ENCODE results near the gene MAPT.
"Not testable (repeated sequence)": the region's sequence is repeated elsewhere in the genome, so short reads cannot be mapped to it uniquely, and the experiment has no call there.

MAPT gene

DNA sequence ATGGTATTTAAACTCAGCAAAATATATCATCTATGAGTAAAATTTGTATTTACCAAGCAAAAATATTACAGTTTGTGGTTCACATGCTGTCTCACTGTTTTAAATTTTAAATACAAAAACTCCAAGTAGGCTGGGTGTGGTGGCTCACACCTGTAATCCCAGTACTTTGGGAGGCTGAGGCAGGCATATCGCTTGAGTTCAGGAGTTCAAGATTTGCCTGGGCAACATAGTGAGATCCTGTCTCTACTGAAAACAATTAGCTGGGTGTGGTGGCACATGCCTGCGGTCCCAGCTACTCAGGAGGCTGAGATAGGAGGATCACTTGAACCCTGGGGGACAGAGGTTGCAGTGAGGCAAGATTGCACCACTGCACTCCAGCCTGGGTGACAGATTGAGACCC lies 37.3 kb downstream of the MAPT start:
- DNase-seq: no peak

- no peak for DNase-seq
Observed at GRCh38 chr17:45934044-45934979, 40.0 kb downstream of the MAPT start.

- DNase-seq: no peak
Observed at GRCh38 chr17:45935197-45935709, 40.9 kb downstream of the MAPT start.

GRCh38 chr17:45935710-45936509 lies 41.6 kb downstream of the MAPT start:
- DNase-seq: no peak

DNA sequence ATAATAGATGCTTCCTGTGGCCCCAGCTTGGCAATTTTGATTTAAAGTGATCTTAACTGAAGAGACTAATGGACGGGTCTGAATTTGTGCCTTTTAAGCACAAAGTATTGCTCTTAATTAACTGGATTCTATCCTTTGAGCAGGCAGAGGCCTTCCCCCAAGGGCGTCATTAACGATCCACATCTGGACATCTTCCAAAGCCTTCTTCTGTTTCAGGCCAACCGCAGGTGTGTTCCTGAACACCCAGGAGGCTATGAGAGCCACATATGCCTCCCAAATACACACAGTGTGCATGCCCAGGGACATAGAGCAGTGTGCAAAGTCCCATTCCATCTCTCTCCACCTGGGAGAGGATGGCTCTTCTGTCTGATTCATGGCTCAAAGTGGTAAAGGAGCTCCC lies 42.3 kb downstream of the MAPT start:
- DNase-seq: no peak

GRCh38 chr17:45937186-45937585 lies 42.8 kb downstream of the MAPT start:
- DNase-seq: not testable (repeated sequence)

DNA sequence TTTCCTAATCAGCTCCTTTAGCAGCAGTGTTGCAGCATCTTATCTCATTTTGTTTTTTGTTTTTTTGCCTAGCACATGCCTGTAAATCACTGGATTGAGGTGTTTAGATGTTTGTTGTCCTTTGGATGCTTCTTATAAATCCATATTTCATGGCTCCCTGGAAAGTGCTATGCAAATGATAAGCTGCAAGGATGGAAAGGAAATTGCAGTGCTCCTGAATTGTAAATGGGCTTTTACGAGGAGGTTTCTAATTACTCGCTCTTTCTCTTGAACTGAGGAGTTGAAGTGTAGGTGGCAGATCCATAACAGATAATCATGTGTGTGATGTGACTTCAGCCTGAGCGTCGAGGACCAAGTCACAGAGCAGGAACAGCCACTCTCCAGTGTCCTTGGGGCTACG lies 45.0 kb downstream of the MAPT start:
- no peak for DNase-seq

DNA sequence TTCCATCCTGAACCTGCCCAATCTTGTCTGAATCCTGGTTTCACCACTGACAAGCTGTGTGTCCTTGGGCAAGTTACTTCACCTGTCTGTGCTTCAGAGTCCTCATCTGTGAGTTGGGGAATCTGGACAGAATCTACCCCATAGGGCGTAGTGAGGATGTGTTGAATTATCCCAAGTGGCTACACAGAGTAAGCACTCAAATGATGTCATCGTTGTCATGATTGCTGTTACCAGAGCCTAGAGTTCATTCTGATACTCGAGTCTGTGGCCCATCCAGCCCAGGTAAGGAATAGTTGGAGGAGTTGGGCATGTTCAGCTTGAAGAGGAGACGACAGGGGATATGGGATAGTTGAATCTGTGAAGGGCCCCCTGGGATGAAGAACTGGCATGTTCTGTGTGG lies 45.9 kb downstream of the MAPT start:
- DNase-seq: no peak

- DNase-seq: no peak
Observed at GRCh38 chr17:45940826-45941225, 46.5 kb downstream of the MAPT start.

DNA sequence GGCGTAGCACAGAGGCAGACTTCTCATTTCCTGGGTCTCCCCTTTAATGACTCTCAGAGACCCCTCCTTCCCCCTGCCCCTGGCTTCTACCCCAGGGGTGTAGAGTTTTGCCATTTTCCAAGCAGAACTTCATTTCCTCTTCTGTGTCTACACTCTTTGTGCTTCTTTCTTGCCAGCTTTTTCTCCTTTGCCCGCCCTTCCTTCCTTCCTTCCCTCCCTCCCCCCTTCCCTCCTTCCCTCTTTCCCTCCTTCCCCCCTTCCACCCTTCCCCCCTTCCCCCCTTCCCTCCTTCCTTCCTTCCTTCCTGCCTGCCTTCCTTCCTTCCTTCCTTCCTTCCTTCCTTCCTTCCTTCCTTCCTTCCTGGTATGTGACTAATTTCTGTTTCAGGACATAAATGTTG lies 47.0 kb downstream of the MAPT start:
- no peak for DNase-seq

DNA sequence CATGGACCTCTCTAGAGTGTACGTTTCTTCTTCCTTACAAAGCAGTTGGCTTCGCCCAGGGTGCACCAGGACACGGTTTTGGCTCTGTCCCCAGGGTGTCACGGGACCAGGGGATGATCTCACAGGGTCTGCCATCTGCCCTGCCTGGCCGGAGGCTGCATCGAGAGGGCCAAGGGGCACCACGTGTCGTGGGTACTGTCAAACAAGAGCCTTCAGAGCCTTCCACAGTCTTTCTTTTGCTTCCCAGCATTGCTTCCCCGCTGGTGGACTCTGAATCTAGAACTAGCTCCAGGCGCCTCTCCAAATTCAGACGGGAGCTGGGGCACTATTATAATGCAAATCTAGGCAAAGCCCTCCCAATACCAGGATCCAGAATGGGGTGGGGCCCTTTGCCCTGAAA lies 47.9 kb downstream of the MAPT start:
- DNase-seq: no peak

GRCh38 chr17:45946841-45947256 lies 52.5 kb downstream of the MAPT start:
- DNase-seq: no peak

GRCh38 chr17:45948498-45948880 lies 54.1 kb downstream of the MAPT start:
- DNase-seq: no peak

DNA sequence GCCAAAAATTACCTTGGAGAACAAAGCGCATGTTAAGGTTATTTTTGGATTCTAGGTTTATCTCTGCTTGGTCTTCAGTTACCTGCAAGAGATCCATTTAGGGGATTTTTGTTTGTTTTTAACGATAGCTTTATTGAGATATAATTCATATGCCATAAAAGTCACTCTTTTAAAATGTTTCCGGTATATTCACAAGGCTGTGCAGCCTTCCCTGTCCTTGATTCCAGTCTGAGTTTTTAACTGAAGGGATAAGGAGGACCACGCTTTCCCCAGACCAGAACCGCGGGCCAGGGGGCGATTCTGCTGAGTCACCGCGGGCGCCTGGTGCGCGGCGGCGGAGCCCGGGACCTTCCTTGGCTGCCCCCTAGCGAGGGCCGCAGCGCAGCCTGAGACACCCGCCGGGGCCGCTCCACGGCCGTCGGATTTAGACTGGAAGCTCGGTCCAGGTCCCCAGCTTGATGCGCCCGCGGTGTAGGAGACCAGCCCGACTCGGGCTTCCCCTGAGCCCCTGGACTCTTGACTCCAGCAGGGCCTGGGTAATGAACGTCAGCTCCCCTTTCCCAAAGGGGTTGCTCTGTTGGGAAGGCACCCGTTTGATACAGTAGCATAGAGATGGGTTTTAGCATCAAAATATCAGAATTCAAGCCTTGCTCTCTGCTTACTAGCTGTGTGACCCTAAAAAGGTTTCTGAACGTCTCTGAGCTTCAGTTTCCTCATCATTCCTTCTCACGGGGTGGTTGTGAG lies 54.7 kb downstream of the MAPT start:
- DNase-seq: peak; percentile 88

DNA sequence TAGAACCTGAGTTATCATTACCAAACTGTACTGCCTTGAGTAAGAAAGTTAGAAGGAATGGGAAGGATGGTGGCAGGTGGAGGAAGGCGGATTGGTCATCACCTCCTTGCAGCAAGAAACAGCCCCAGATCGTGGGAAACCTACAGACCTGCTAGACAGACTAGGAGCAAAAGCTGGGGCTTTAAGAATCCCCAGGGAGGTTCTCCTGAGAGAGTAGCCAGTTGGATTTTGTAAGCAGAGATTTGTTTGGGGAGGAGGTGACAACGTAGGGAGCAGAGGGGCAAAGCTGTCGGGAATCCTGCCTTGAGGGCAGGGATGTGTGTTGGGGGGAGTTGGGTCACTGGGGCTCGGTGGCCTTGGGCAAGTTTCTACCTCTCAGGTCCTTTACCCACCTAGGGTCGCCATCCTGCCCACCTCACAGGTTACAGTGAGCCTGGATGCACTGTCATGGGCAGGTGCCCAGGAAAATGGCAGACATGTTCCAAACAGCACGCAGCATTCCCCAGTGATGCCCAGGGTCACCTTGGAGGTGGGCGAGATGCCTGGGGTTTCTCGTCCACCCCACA lies 55.5 kb downstream of the MAPT start:
- DNase-seq: no peak

- DNase-seq: no peak
Observed at GRCh38 chr17:45950888-45951287, 56.5 kb downstream of the MAPT start.

DNA sequence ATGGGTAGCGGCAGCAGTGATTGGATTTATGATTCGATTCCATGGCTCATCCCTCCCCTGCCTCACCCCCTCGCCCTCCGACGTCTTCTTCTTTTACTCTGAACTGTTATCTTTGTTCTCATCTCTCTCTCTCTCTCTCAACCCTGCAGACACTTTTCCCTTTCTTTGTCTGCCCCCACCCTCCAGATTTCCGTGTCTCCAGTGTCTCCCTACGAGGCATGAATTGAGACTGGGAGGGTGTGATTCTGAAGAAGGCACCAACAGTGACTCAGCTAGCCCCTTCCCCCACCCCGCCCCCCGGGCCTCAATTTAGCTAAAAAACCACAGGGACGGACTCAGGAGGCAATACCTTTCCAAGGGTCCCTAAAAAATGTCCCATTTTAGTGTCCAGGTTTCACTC lies 57.0 kb downstream of the MAPT start:
- DNase-seq: no peak

DNA sequence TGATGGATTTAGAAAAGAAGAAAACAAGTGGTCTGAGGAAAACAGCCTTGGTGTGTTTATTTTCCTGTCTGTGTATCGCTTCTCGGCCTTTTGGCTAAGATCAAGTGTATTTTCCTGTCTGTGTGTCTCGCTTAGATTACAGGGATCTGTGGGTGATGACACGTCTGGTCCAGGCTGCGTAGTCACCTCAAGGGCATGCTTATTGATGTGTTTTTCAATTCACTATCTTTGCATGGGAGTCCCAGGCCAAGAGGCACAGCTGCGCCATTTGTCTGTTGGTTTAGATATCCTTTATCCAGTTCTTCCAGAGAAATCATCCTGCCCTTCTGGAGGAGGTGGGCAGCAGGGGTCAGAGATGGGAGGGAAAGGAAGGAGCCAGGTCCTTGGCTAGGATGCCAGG lies 57.6 kb downstream of the MAPT start:
- no peak for DNase-seq

- DNase-seq: no peak
Observed at GRCh38 chr17:45952814-45953320, 58.5 kb downstream of the MAPT start.

- no peak for DNase-seq
Observed at GRCh38 chr17:45953561-45953960, 59.2 kb downstream of the MAPT start.

GRCh38 chr17:45954914-45955313 lies 60.6 kb downstream of the MAPT start:
- DNase-seq: no peak

- no peak for DNase-seq
Observed at GRCh38 chr17:45955326-45955725, 61.0 kb downstream of the MAPT start.

DNA sequence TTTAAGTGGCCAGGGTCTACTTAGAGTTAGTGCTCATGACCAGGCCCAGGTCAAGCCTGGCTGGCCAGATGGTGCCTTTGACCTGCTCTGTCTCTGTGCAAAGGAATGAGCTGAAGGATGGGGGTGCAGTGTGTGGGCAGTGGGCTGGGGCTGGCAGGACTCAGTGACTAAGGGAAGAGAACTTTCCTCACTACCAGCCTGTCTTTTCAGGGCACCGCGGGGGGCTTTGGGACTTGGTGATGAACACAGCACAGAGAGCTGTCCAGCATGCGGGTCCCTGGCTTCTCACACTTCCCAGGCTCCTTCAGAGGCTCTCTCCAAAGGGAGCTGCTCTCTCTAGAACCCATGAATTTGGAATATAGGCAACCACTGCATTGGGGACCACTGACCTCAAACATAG lies 61.7 kb downstream of the MAPT start:
- no peak for DNase-seq
